ENCODE data around the gene CTBP2.
"Not testable (repeated sequence)": the region's sequence is repeated elsewhere in the genome, so short reads cannot be mapped to it uniquely, and the experiment has no call there.

The CTBP2 gene

GRCh38 chr10:125085258-125086054 lies 74.9 kb downstream of the CTBP2 start:
- peak; percentile 49 to 71 for DNase-seq (ENCODE audit: low read depth in 2 of 2)
- no peak overlapping the region for H3K4me3 ChIP-seq (replicated peaks in 1 of 2; ENCODE audit: low read depth in 2 of 2, low read length in 2 of 2)
- TF ChIP-seq, protein P1, sequence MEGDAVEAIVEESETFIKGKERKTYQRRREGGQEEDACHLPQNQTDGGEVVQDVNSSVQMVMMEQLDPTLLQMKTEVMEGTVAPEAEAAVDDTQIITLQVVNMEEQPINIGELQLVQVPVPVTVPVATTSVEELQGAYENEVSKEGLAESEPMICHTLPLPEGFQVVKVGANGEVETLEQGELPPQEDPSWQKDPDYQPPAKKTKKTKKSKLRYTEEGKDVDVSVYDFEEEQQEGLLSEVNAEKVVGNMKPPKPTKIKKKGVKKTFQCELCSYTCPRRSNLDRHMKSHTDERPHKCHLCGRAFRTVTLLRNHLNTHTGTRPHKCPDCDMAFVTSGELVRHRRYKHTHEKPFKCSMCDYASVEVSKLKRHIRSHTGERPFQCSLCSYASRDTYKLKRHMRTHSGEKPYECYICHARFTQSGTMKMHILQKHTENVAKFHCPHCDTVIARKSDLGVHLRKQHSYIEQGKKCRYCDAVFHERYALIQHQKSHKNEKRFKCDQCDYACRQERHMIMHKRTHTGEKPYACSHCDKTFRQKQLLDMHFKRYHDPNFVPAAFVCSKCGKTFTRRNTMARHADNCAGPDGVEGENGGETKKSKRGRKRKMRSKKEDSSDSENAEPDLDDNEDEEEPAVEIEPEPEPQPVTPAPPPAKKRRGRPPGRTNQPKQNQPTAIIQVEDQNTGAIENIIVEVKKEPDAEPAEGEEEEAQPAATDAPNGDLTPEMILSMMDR (IDR thresholded peaks at IDR 0.05; ENCODE audit: low read depth, low read length): no peak

- peak; percentile 78 to 84 for DNase-seq (ENCODE audit: low read depth in 2 of 2)
- TF ChIP-seq, protein P1 (IDR thresholded peaks at IDR 0.05; ENCODE audit: low read depth, low read length): no peak
- H3K4me3 ChIP-seq (replicated peaks in 1 of 2; ENCODE audit: low read depth in 2 of 2, low read length in 2 of 2): no peak overlapping the region
Measured at GRCh38 chr10:125084614-125085257, 75.6 kb downstream of the CTBP2 start.

GRCh38 chr10:125084191-125084613 lies 76.2 kb downstream of the CTBP2 start:
- peak; percentile 90 to 98 for DNase-seq (ENCODE audit: low read depth in 2 of 2)
- H3K4me3 ChIP-seq (replicated peaks in 1 of 2; ENCODE audit: low read depth in 2 of 2, low read length in 2 of 2): no peak overlapping the region
- TF ChIP-seq, protein P1 (IDR thresholded peaks at IDR 0.05; ENCODE audit: low read depth, low read length): peak; percentile 27

- DNase-seq (ENCODE audit: low read depth in 2 of 2): peak; percentile 70 to 96
- TF ChIP-seq, protein P1 (IDR thresholded peaks at IDR 0.05; ENCODE audit: low read depth, low read length): no peak
- H3K4me3 ChIP-seq (replicated peaks in 1 of 2; ENCODE audit: low read depth in 2 of 2, low read length in 2 of 2): no peak overlapping the region
Measured at GRCh38 chr10:125083576-125083920, 76.8 kb downstream of the CTBP2 start.

DNA sequence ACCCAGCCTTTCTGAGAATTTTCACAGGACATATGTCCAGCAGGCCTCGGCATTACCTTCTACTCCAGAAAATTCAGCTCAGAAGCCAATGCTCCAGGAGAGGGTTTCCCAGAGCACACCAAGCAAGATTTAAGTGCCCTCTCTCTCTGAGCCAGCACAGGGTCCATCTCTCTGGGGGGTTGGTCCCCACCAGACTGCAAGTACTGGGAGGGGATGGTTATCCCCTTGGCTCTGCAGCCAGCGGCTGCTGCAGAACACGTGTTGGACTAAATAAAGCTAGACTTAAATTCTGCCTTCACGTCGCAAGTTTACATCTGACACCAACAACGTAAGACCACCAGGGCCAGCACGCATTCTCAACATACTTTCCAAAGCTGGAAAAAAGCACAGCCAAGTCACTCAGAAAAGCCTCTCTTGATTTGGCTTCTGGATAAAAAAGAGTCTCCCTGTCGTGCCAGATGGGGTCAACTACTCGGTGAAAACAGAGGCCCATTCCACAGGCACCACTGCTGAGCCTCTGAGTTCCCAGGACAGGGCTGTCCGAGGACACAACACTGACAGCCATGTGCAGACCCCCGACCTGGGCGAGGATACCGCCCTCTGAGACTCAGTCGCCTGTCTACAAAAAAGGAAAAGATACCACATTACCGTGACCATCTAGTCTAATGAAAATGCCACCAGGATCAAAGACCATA lies 77.3 kb downstream of the CTBP2 start:
- no peak overlapping the region for H3K4me3 ChIP-seq (replicated peaks in 1 of 2; ENCODE audit: low read depth in 2 of 2, low read length in 2 of 2)
- TF ChIP-seq, protein P1 (IDR thresholded peaks at IDR 0.05; ENCODE audit: low read depth, low read length): no peak
- DNase-seq (ENCODE audit: low read depth in 2 of 2): no peak

GRCh38 chr10:125082471-125082870 lies 77.9 kb downstream of the CTBP2 start:
- not testable (repeated sequence) for H3K4me3 ChIP-seq (replicated peaks in 1 of 2; ENCODE audit: low read depth in 2 of 2, low read length in 2 of 2); DNase-seq (ENCODE audit: low read depth in 2 of 2)

DNA sequence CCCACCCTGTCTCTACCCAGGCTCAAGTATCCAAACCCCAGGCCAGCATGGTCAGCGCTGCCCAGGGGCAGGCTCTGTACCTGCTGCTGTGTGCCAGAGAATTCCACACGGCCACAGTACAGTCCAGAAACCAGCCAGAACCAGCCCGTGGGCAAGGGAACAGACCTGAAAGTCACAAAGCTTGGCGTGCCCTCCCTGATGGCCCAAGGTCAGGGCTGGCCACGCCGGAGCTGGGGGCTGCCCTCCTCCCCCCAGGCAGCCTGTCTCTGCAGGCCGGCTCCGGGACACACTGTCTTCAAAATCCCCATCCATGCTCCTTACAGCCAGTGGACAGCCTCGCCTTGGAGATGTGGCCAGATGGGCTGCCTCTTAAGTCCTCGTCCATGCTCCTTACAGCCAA lies 78.4 kb downstream of the CTBP2 start:
- no peak overlapping the region for H3K4me3 ChIP-seq (replicated peaks in 1 of 2; ENCODE audit: low read depth in 2 of 2, low read length in 2 of 2)
- no peak for DNase-seq (ENCODE audit: low read depth in 2 of 2)
- TF ChIP-seq, protein P1 (IDR thresholded peaks at IDR 0.05; ENCODE audit: low read depth, low read length): no peak
